Fibroblast of the aortic adventitia (primary cell): Measurements from ENCODE around the gene PTPRG. TPM values are rescaled to one million over a fixed set of nuclear protein-coding genes. Genes with fewer than 3 reads are reported as not detected.
A peak's percentile ranks its signal among the peaks of the same experiment; 100 is the strongest.

Experiments used
- DNase-seq: peaks from one replicate; pipeline ENCODE4 v3.0.0-alpha.2; 2010; ENCODE audit warnings: low read depth
- H3K4me3 ChIP-seq: 2 replicates; pipeline ENCODE4 v1.5.1; 2011; ENCODE audit warnings: low read depth, mild to moderate bottlenecking, control low read depth, low read length, moderate library complexity
- total RNA-seq: library from RNA; depleted of rRNA; stranded (reverse); fragments of >200 nt; gene quantifications from 2 replicates; pipeline ENCODE4 v1.2.3, GENCODE V29; 2012; ENCODE audit warnings: low replicate concordance
- TF ChIP-seq, protein P1 (sequence below): IDR thresholded peaks from 2 replicates; pipeline ENCODE4 v1.5.1; 2011; ENCODE audit warnings: mild to moderate bottlenecking, low read length, control low read depth, inconsistent platforms; ENCODE audit not compliant: insufficient read depth

PTPRG gene
- total RNA-seq, 1 donor: 52.0 TPM

DNA sequence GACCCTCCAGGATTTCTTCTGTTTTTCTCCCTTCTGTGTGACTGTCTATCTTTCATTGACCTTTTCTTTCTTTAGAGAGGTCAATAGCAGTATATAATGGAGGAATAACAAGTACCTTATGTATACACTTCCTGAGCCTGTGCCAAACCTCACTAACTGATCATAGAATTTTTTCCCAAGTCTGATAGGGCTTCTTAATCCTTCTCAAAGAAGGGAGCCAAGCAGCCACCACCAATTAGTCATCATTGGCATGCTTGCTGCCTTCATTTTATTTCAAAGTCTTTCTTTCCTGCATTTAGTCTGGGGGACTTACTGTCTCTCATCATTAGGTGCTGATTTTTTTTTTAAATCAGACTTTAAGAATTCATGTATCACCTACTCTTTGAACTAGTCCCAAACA, 485.0 kb downstream of the PTPRG start:
- TF ChIP-seq, protein P1, sequence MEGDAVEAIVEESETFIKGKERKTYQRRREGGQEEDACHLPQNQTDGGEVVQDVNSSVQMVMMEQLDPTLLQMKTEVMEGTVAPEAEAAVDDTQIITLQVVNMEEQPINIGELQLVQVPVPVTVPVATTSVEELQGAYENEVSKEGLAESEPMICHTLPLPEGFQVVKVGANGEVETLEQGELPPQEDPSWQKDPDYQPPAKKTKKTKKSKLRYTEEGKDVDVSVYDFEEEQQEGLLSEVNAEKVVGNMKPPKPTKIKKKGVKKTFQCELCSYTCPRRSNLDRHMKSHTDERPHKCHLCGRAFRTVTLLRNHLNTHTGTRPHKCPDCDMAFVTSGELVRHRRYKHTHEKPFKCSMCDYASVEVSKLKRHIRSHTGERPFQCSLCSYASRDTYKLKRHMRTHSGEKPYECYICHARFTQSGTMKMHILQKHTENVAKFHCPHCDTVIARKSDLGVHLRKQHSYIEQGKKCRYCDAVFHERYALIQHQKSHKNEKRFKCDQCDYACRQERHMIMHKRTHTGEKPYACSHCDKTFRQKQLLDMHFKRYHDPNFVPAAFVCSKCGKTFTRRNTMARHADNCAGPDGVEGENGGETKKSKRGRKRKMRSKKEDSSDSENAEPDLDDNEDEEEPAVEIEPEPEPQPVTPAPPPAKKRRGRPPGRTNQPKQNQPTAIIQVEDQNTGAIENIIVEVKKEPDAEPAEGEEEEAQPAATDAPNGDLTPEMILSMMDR: no peak
- no peak overlapping the region for H3K4me3 ChIP-seq
- peak; percentile 47 for DNase-seq

DNA sequence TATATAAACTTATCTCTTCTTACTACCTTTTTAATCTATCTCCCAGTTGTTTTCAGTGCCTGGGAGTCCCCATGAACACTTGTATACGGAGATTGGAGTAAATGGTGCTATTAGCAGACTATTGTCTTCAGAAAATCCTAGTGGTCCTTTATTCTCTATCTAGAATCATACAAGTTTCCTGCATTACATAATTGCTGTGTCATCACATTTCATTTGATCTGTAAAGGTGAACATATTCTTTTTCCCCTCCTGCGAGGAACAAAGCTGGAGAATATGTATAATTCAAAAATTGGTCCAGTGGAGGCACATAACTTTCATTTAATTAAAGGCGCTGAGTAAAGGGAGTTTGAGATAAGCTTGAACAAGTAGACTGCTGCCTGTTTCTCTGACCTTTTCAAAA, 487.2 kb downstream of the PTPRG start:
- TF ChIP-seq, protein P1: no peak
- no peak overlapping the region for H3K4me3 ChIP-seq
- DNase-seq: no peak

DNA sequence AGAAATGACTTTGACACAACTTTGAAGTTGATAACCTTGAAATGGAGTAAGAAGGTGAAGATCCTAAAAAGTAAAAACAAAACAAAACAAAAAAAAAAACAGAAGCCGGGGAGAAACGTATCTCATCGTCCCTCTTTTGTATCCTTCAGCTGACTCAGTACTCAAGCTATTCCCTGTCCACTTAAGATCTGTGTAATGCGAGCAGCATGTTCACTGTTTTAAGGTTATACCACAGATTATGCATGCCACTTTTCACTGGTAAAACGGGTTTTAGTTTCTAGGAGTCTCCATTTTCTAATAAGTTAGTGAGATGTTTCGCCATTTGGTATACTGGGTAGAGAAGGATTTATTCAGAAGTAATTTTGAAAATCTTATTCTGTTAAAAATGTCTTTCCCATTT, 487.7 kb downstream of the PTPRG start:
- no peak for DNase-seq
- H3K4me3 ChIP-seq: no peak overlapping the region
- TF ChIP-seq, protein P1: no peak

DNA sequence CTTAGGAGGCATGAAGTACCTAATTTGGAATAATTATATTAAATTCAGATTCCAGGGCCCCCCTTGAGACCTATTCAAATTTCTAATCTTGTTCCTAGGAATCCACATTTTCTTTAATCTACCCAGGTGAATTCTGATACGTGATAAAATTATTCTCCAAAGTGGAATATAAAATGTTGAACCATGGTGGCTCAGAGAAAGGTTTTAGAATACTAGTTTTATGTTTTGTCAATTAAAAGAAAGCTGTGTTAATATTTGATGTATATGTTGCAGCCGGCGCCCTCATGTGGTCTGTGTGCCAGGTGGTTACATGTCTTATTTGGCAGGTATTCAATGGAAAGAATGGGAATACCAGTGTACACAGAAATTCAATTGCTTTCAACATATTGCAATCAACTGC, 490.1 kb downstream of the PTPRG start:
- DNase-seq: peak; percentile 39
- H3K4me3 ChIP-seq: no peak overlapping the region
- TF ChIP-seq, protein P1: peak; percentile 16

DNA sequence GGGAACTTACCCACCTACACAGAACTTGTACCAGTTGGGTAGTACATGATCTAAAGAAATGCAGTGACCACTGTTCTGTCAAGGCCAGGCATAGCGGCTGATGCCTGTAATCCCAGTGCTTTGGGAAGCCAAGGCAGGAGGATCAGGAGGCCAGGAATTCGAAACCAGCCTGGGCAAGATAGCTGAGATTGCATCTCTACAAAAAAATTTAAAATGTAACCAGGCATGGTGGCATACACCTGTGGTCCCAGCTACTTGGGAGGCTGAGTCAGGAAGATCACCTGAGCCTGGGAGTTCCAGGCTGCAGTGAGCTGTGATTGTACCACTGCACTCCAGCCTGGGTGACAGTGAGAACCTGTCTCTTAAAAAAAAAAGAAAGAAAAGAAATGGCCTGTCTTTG, 491.0 kb downstream of the PTPRG start:
- DNase-seq: no peak
- TF ChIP-seq, protein P1: no peak
- no peak overlapping the region for H3K4me3 ChIP-seq

DNA sequence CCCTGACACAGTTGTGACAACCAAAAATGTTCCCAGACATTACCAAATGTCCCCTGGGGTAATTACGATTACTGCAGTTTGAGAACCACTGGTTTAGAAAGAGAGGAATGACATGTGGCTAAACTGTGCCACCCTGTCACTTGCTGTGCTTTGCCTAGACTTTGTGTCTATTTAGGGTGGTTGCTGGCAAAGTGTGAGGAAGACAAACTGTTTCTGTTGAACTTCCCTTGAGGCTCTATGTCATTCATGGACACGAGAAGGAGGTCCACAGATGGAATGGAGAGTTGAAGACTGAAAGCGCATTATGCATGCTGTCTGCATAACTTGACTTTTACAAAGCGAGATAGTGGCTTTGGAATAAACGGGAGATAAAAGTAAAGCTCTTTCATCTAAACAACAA, 495.3 kb downstream of the PTPRG start:
- H3K4me3 ChIP-seq: no peak overlapping the region
- TF ChIP-seq, protein P1: no peak
- no peak for DNase-seq

DNA sequence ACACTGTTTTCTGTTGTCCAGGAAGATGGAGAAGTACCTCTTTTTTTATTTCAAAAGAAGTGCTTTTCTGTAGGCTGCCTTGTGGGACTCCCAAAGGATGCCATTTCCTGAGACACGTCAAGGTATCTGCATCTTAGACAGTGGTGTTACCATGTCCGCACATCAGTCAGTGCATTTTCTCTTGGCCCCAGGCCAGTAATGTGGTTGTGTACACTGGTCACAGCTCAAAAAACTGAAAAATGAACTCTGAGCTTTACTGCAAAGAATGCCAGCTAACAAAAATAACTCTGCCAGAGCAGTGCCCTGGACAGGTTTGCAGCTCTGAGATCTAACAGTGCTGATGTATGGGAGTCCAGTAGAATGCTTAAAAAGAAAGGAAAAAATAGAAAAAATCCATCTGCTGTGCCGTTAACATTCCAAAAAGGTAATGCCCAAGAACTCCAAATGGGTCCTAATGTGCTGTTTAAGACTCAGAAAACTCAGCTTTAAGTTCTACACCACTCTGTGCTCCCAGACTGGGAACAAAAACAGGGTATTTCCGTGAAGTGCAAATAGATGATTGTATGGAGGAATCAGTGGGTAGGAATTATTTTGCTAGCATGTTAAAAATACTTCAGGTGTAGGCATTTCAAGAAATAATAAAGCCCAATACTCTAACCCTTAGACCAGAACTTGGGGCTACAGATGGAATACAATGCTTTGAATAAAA, 496.1 kb downstream of the PTPRG start:
- no peak for DNase-seq
- TF ChIP-seq, protein P1: no peak
- no peak overlapping the region for H3K4me3 ChIP-seq
